ENCODE data around the gene HAPSTR1.
"Not testable (repeated sequence)": the region's sequence is repeated elsewhere in the genome, so short reads cannot be mapped to it uniquely, and the experiment has no call there.

Gene HAPSTR1

GRCh38 chr16:9072806-9073341, 18.6 kb upstream of the HAPSTR1 start:
- peak; percentile 67 for DNase-seq

- no peak for DNase-seq
Observed at GRCh38 chr16:9075299-9076071, 16.0 kb upstream of the HAPSTR1 start.

DNA sequence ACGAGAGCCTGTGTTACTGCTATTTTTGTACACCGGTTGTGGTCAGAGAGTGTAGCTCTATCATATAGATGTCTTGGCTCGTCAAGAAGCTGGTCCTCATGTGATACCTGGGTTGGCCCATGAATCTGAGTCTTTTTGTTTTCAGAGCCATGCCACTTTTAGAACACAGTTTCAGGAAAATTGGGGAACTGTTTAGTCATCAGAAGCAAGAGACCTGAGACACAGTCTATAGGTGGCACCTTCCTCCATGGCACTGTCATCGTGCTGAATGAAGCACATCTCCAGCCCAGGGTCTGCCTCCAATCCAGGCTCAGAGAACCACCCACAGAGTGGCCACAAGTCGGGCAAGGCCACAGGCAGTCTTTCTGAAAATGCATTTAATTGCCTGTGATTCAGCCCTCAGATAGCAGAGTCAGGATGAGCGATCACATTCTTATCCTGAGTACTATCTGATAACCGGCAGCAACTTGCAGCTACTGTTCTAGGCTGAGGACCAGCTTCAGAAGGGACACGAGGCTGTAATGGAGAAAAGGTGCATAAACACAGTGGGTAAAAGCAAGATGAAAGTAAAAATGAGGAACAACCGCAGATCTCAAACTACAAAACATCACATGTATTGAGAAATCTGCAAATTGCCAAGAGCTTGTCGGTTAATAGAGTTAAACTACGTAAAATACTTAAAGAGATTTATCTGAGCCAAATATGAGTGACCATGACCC, 14.2 kb upstream of the HAPSTR1 start:
- no peak for DNase-seq

DNA sequence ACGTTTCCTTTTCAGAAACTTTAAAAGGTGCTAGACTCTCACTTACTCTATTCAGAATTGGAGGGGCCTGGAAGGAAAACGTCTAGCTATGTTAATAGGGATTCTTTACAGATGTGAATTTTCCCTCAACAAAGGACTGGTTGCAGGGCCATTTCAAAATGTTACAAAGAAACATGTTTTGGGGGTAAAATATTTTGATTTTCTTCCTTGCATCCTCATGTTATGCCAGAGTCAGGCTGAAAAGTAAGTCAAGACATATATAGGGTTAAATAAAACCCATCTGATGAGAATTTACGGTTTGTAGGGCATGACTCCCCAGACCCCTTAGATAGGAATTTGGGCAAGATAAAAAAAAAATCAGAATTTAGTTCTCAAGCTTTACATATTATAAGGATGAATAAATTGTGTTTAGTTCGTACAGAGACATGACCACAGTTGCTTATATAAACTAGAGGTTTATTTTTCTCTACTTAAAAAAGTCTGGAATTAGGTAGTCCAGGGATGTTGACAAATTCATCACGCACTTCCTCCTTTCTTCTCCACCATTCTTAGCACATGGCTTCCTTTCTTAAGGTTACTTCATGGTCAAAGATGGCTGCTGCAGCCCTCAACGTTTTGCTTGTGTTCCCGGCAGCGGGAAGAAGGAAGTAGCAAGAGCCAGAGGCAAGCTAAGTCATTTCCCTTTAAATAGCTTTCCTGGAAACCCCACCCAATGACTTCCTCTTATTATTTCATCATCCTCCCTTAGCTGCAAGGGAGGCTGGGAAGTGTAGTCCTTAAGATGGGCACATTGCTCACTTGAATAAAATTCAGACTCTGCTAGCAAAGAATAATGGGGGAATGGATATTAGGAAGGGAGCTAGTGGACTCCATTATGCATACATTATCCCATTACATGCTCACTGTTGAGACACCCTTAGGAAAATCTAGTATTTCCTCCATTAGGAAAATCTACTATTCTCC, 12.7 kb upstream of the HAPSTR1 start:
- DNase-seq, result peak; percentile 68

DNA sequence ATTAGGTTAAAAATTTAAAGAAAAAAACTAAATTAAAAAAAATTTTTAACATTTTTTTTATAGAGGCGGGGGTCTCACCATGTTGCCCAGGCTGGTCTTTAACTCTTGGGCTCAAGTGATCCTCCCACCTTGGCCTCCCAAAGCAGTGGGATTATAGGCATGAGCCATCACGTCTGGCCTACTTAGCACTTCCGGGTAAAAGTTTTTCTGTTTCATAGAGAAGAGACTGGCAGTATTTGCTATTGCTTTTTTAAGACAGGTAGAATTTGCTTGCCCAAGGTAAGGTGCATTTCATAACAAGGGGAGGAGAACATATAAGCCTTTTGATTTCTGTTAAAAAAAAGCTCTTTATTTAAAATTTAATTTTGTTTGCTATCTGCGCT, 12.0 kb upstream of the HAPSTR1 start:
- no peak for DNase-seq

- no peak for DNase-seq
Observed at GRCh38 chr16:9081158-9081557, 10.3 kb upstream of the HAPSTR1 start.

GRCh38 chr16:9081843-9082242, 9.6 kb upstream of the HAPSTR1 start:
- no peak for DNase-seq

DNA sequence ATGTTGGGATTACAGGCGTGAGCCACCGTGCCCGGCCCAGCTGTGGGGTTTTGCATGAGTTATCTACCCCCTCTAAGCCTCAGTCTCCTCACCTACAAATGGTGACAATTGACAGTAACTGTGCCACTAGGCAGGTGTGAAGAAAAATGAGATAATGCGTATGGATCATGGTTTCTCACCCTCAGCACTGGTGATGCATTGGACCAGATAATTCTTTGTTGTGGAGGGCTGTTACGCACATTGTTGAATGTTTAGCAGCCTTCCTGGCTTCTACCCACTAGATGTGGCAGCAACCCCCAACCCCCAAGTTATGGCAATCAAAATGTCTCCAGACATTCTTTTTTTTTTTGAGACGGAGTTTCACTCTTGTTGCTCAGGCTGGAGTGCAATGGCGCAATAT, 9.0 kb upstream of the HAPSTR1 start:
- no peak for DNase-seq

DNA sequence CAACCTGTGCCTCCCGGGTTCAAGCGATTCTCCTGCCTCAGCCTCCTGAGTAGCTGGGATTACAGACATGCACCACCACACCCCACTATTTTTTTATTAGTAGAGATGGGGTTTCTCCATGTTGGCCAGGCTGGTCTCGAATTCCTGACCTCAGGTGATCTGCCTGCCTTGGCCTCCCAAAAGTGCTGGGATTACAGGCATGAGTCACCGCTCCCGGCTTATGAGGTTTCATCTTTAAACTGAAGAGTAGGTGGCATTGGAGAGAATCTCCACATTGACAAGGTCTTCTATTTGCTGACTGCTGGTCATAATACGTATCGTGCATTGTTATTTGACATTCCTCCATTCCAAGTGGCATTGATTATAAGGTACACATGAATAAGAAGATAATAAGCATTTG, 3.7 kb upstream of the HAPSTR1 start:
- not testable (repeated sequence) for DNase-seq

GRCh38 chr16:9088848-9089247, 2.6 kb upstream of the HAPSTR1 start:
- no peak for DNase-seq

DNA sequence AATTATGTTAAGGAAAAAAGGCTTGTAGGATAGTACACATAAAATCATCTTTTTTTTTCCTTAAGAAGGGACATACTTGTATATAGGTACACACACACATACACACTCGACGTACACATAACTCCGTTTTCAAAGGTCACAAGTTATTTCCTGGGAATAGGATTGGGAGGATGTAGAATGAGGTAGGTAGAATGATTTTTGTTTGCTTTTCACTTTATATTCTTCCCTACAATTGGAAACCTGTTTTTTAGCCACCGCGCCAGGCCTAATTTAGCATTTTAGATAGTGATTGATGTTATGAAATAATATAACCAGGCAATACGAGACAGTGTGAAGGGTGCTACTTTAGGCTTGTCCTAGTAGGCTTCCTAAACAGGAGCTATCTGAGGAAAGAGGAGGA, 1.8 kb upstream of the HAPSTR1 start:
- DNase-seq, result no peak

DNA sequence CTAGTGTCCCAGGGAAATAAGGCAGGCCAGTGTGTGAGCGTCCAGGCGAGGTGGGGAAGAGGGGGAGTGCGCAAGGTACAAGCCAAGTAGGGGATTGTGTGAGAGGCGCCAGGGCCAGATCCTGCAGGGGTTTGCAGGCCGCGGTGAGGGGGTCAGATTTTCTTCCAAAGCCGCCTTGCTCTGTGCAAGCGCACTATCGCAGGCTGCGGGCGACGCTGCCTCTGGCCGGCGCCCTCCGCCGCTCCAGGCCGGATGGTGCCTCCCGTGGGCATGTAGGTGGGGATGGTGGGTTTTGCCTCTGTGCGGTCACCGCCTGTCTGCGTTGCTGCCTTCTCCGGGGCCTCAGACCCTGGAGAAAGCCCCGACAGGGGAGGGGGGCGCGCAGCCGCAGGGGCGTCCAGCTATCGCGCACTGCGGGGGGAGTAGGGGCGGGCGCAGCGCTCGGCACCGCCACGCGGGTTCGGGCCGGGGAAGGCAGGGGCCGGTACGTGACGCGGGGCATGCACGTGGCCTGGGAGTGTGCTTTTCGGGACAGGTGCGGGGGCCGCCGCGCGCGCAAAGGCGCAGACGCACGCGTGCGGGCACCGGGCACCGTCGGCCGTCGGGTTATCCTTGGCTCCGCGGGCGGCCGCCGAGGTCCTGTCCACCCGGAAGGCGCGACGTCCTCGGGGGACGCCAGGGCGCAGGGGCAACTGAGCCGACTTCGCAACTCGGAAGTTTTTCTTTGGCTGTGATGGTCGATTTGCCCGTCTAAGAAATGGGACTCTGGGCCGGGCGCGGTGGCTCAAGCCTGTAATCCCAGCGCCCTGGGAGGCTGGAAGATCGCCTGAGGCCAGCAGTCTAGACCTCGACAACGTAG, 1.1 kb upstream of the HAPSTR1 start:
- peak; percentile 79 for DNase-seq

- DNase-seq, result peak; percentile 83
Observed at GRCh38 chr16:9091867-9092281, 430 bp downstream of the HAPSTR1 start.

DNA sequence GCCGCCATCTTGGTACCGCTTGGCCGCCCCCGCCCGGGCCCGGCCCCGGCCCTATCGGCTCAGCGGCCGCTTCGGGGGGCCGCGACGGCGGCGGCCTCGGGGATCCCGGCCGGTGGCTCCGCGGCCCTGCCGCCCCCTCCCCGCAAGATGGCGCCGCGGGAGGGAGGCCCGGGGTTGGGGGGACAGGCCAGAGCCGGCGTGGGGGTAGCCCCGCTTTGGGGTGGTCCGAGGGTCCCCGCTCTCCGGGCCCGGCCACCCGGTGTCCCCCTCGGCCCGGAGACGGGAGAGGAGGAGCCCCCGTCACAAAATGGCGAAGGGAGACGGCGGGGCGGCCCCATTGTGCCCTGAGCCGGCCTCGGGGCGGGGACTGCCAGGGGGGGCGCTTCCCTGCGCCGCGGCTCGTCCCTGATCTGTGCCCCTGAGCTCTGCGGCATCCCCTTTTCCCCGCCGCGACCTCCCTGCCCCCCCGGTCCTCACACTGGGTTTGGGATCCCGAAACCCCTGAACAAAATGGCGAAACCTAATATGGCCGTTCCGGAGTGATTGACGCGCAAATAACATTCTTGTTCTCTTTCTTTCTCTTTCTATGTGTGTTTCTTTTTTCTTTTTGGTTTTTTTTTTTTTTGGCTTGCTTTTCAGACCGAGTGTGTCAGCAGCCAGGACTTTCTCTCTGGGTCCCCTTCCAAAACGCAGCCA, 986 bp downstream of the HAPSTR1 start:
- peak; percentile 86 for DNase-seq

DNA sequence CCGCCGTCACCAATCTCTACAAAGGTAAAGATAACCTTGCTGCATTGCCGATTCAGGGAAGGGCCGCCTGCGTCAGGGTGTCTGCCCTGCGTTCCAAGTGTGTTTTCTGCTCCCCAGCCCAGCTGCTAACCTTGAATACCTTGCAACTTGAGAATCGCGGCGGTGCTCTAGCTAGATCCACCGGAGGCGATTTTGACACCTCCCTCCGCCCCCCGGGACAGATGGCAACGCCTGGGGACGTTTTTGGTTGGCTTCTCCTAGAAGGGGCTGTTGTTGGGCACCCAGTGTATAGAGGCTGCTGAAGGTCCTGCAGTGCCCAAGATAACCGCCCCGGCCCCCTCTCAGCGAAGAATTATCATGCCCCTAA, 1.5 kb downstream of the HAPSTR1 start:
- peak; percentile 76 for DNase-seq

DNA sequence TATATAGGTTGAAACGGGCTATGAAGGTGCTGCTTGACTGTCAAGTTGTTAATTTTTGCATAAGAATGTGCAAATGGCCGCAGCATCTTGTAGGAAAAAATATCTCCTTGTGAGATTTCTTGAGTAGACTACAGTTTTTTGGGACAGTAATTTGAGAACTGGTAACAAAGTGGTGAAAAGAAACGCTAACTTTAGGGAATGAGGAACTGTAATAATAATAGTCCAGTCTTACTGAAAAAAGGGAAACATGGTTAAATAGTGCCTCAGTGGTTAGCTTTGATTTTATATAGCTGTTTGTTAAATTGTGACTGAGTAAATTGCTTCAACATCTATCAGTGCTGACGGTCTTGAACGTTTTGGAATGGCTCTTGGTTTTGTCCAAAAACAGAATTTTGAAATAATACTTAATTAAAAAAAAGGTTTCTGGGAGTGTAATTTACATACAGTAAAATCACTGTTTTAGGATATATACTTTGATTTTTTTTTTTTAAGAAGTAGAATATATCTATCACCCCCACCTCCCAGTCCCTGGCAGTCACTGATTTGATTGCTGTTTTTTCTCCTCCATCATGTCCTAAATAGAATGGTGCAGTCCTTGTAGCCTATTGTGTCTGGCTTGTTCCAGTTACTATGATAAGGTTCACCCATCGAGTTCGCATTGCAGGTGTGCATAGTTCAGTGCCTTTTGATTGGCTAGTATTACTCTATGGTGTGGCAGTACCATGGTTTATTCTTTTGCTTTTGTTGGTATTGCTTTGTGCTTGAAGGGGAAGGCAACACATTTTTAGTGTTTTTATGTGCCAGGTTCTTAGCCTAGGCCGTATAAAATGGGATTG, 2.8 kb downstream of the HAPSTR1 start:
- no peak for DNase-seq

DNA sequence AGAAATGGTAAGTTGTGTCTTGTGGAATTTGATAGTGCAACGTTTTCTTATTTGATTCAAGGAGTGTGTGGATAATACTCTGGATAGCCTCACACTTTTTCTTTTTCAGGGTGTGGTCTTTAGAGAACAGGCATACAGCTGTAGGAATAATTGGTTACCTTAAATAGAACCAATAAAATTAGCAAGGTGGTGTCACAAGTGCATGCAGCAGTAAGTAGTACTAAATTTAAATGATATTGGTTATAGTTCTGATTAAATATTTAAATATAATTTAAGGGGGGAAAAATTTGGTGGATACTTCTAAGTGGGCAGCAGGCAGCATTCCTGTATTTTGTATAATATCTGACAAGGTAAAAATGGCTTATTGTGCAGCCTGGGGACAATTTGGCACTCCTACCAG, 3.7 kb downstream of the HAPSTR1 start:
- no peak for DNase-seq

DNA sequence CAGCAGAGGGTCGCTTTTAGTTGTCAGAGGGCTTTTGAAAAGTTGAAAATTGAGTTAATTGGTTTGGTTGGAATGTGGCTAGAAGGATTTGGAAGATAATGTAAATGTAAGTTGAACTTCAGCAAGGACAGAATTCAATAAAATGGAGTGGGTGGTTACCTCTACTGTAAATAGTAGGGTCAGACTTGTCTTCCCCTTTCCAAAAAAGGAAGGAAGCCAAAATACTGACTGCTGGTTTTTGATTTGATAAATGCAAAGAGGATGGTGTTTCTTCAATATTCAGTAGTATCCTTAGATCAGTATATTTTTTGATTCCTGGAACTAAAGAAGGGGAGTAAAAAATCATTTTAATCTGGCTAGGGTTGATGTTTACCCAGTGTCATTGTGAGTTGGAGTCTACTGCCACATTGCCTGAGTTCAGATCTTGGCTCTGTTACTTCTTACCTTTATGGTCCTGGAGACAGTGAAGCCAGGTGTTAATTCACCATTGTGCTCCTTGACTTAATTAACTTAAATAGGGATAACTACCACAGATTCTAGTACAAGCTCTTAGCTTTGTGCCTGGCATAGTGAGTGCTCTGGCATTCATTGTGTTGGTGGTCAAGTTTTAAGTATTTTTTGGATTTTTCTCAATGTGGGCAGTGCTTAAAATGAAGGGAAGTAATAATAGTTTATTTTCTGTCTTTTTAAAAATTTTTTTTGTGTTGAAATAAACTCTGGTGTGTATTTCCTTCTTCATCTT, 4.4 kb downstream of the HAPSTR1 start:
- DNase-seq, result no peak

DNA sequence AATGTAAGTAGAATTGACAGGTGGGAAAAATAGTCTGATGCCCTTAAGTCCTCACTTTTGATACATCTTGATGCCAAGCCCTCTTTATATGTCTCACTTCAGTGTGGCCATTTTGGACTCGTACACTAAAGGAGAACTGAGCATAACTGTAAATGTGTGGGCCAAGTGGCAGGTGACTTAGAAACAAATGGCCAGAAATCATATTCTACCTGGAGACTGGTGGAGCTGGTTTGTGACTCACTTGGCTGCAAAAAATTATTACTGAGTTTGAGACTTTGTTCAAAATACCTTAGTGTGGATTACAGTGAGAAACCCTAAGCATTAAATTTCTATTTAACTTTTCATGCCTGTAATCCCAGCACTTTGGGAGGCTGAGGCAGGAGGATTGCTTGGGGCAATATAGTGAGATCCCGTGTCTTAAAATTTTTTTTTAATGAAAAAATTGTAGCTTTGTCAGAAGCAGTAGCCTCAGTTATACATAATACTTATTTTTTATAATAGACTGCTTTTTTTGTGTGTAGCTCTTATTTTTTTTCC, 5.0 kb downstream of the HAPSTR1 start:
- no peak for DNase-seq

Measured in activated effector memory CD4-positive, alpha-beta T cell treated with anti-CD3 and anti-CD28 coated beads, Interleukin-2, amount 50 U/mL, for 16 hours (primary cell).